ENCODE measurements around the gene ULK1. TPM values are rescaled to one million over a fixed set of nuclear protein-coding genes. Genes with fewer than 3 reads are reported as not detected.

The ULK1 gene
- total RNA-seq, 1 experiment from 2014 or later = 34.2 TPM

DNA sequence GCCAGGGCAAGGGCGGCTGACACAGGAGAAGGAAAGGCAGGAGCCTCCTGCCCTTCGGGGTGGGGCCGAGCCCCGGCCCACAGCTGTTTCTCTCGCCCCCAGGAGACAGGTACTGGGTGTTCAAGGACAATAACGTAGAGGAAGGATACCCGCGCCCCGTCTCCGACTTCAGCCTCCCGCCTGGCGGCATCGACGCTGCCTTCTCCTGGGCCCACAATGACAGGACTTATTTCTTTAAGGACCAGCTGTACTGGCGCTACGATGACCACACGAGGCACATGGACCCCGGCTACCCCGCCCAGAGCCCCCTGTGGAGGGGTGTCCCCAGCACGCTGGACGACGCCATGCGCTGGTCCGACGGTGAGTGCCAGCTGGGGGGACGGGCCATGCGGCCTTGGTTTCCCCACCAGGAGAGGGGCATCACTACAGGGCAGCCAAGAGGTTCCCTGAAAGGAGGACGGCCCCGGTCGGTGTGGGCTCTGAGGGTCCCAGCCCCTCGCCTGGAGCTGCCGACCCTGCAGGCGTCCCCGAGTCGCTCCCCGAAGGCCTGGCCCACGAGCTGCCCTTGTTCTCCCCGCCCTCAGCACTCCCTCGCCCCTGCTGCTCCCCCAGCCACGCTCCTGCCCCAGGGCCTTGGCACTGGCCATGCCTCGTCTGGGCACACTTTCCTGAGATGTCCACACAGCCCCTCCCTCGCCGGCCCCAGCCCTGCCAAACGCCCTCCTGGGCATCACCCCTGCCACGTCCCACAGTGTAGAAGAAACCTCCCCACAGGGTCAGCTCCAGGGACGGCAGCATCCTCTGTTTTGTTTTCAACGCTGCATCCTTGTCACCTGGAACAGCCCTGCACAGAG is 44.5 kb upstream of the ULK1 start:
- RAD21 ChIA-PET (ENCODE audit: low non-redundant PET in 1 of 2, low total read pairs in 2 of 2, uncharacterized antibody in 2 of 2, unreplicated experiment in 2 of 2) = no interaction called here
- H2AFZ ChIP-seq (ENCODE audit: low read depth, low read length, poor library complexity, severe bottlenecking) = no peak overlapping the region
- H3K4me1 ChIP-seq (ENCODE audit: control insufficient read depth in 1 of 2, insufficient read depth in 2 of 2, low read length in 2 of 2) = no peaks in the 10 kb centered on the region
- TF ChIP-seq, protein P1, sequence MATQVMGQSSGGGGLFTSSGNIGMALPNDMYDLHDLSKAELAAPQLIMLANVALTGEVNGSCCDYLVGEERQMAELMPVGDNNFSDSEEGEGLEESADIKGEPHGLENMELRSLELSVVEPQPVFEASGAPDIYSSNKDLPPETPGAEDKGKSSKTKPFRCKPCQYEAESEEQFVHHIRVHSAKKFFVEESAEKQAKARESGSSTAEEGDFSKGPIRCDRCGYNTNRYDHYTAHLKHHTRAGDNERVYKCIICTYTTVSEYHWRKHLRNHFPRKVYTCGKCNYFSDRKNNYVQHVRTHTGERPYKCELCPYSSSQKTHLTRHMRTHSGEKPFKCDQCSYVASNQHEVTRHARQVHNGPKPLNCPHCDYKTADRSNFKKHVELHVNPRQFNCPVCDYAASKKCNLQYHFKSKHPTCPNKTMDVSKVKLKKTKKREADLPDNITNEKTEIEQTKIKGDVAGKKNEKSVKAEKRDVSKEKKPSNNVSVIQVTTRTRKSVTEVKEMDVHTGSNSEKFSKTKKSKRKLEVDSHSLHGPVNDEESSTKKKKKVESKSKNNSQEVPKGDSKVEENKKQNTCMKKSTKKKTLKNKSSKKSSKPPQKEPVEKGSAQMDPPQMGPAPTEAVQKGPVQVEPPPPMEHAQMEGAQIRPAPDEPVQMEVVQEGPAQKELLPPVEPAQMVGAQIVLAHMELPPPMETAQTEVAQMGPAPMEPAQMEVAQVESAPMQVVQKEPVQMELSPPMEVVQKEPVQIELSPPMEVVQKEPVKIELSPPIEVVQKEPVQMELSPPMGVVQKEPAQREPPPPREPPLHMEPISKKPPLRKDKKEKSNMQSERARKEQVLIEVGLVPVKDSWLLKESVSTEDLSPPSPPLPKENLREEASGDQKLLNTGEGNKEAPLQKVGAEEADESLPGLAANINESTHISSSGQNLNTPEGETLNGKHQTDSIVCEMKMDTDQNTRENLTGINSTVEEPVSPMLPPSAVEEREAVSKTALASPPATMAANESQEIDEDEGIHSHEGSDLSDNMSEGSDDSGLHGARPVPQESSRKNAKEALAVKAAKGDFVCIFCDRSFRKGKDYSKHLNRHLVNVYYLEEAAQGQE (IDR thresholded peaks at IDR 0.05; ENCODE audit: low read depth) = no peak
- TF ChIP-seq POLR2AphosphoS5 (IDR thresholded peaks at IDR 0.05; ENCODE audit: low read depth, low read length) = no peak
- no peak for TF ChIP-seq CBX3 (IDR thresholded peaks at IDR 0.05; ENCODE audit: low read depth)
- DNase-seq (ENCODE audit: low read depth, low spot score) = no peak
- H3K36me3 ChIP-seq (ENCODE audit: control insufficient read depth in 1 of 2, insufficient read depth in 2 of 2, low read length in 2 of 2) = no peaks in the 10 kb centered on the region
- H3K9me2 ChIP-seq (ENCODE audit: insufficient read depth) = no peaks in the 10 kb centered on the region
- no peak overlapping the region for H3K4me2 ChIP-seq (ENCODE audit: low read length)
- no peaks in the 10 kb centered on the region for H3K9me3 ChIP-seq (ENCODE audit: control insufficient read depth in 1 of 2, insufficient read depth in 1 of 2, low read depth in 1 of 2, low read length in 2 of 2)
- H3K27ac ChIP-seq (ENCODE audit: low read depth, low read length) = no peak overlapping the region
- BruUV-seq (replicated peaks) = no TSS peak
- ATAC-seq = no peak
- no peak overlapping the region for H3K4me3 ChIP-seq (replicated peaks in 1 of 2; ENCODE audit: low read depth in 1 of 2, low read length in 2 of 2)
- H3K27me3 ChIP-seq (ENCODE audit: insufficient read depth, low read length) = no peaks in the 10 kb centered on the region
- H3K79me2 ChIP-seq (ENCODE audit: insufficient read depth, low read length) = no peaks in the 10 kb centered on the region
- H4K20me1 ChIP-seq (ENCODE audit: insufficient read depth) = no peaks in the 10 kb centered on the region
- intact Hi-C loops (cut with micrococcal nuclease) = no loop called here
- POLR2A ChIA-PET = no interaction called here
- CTCF ChIA-PET = no interaction called here
- H3K9ac ChIP-seq (ENCODE audit: low read length) = no peak overlapping the region

All from HCT116 (cell line).